ENCODE measurements around the gene TTLL7.

DNA sequence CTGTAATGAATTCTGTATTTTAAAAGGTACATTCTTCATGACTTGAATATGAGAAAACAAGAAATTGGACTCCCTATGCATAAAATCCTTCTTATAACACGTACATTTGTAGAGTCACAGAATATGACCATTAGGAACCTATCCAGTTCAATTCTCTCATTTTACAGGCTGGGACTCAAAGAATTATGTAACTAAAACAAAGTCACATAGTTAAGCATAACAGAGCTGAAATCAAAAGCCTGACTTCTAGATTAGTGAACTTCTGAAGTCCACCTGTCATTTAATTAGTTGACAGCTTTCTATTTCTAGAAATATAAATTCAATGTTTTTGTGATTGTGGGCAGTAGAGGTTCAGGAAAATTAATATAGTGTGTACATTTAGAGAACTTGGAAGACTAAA, 20.3 kb upstream of the TTLL7 start:
- TF ChIP-seq POLR2B (IDR thresholded peaks at IDR 0.05; ENCODE audit: low read depth, partially characterized antibody): no peak
- no peak for TF ChIP-seq ZNF134 (CRISPR knock-in tag; conservative IDR thresholded peaks at IDR 0.05)
- no peak for TF ChIP-seq FOSL1 (tag; conservative IDR thresholded peaks at IDR 0.05)
- no peak for TF ChIP-seq POLR2A (conservative IDR thresholded peaks at IDR 0.05)
- TF ChIP-seq KLF16 (IDR thresholded peaks at IDR 0.05): no peak
- TF ChIP-seq POLR2AphosphoS5 (IDR thresholded peaks at IDR 0.05; ENCODE audit: control insufficient read depth, insufficient read depth, low read depth, low read length): no peak
- TF ChIP-seq TBL1XR1 (IDR thresholded peaks at IDR 0.05; ENCODE audit: low read length in 2 of 2): no peak
- no peak for TF ChIP-seq ZC3H11A (IDR thresholded peaks at IDR 0.05; ENCODE audit: low read depth, low read length)
